ENCODE measurements around the gene ETNPPL.

The ETNPPL gene

DNA sequence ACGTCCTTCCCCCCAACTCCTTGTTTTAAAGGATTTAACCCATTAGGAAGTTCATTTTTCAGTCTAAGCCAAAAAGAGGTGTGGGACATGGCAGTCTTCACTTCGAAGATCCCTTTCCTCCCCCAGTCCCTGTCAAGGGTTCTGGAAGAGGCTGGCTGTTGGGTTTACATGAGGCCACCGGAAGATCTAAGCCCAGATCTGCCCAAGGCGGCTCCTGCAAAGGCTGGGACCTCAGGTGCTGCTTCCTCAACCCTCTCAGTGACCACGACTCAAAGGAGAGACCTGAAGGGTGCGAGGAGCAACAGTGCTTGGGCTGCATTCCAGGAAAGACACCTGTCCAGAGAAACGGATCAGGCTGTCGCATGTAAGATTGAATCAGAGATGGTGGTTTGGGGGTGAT lies 23.5 kb upstream of the ETNPPL start:
- TF ChIP-seq CTCF (IDR thresholded peaks at IDR 0.05; ENCODE audit: low read depth, low read length) = no peak
- H3K9me3 ChIP-seq = no peaks in the 10 kb centered on the region
- DNase-seq = no peak
- H3K27me3 ChIP-seq = no peaks in the 10 kb centered on the region
- no peaks in the 10 kb centered on the region for H3K36me3 ChIP-seq
- no peak overlapping the region for H3K4me3 ChIP-seq (ENCODE audit: low read depth, low read length)
- no peaks in the 10 kb centered on the region for H3K4me1 ChIP-seq

DNA sequence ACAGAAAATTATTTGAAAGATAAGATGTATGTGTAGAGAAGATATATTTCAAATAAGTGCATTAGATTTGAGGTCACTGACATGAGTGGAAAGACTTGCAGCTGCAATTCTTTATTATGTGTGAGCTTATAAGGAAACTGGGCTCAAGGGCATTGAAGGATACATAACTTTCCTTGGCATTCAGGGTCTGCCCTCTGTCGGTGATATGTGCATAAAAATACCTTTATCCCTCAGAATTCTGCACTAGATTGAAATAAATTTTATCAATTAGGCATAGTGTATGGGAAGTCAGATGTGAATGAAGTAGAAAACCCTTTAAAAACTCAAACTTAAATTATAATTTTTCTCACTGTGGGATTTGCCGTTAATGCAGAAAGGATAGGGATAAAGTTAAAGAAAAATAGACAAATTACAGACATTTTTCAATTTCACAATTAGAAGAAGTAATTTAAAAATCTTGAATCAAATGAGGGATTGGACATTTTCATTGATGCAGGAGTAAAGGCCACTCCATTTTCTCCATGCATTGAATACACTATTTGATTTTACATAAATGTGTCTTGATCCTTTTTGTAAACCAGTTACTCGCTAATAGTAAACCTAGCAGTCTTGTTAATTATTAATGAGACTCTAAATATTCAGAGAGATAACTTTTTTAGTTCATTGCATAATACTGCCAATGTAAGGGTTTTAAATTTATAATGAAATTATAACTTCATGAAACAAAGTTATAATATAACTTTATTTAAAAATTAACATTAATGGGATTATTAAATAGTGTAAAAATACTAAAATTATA lies 21.0 kb upstream of the ETNPPL start:
- no peaks in the 10 kb centered on the region for H3K36me3 ChIP-seq

DNA sequence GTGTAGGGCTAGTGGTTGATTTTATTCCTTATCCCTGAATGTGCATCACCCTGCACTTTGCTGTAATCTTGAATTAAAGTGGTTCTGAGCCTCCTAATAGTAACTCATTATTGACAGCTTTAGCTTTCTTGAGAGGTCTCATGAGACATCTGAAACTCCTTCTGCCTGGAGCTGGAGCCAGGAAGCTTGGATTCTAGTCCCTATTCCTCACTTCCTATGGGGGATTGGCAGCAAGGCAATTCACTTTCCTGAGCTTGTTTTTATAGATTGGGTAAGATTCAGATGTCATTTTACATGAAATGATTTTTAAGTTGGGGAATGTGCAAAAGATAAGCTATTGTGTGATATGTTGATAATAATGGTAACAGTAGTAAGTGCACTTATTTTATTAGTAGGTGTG lies 17.1 kb upstream of the ETNPPL start:
- H3K4me1 ChIP-seq = no peaks in the 10 kb centered on the region
- no peaks in the 10 kb centered on the region for H3K9me3 ChIP-seq
- no peak for TF ChIP-seq CTCF (IDR thresholded peaks at IDR 0.05; ENCODE audit: low read depth, low read length)
- H3K36me3 ChIP-seq = no peaks in the 10 kb centered on the region
- DNase-seq = no peak
- peaks cover 3% of the 10 kb centered on the region; the same call in 1 of the 2 replicates for H3K27me3 ChIP-seq
- no peak overlapping the region for H3K4me3 ChIP-seq (ENCODE audit: low read depth, low read length)

More for the DNA sequence above, 21.0 kb upstream of the ETNPPL start:
- H3K4me1 ChIP-seq = no peaks in the 10 kb centered on the region
- peaks cover 3% of the 10 kb centered on the region; the same call in 1 of the 2 replicates for H3K27me3 ChIP-seq
- no peak overlapping the region for H3K4me3 ChIP-seq (ENCODE audit: low read depth, low read length)
- H3K9me3 ChIP-seq = no peaks in the 10 kb centered on the region
- TF ChIP-seq CTCF (IDR thresholded peaks at IDR 0.05; ENCODE audit: low read depth, low read length) = peak; percentile 39
- no peak for DNase-seq

GRCh38 chr4:108777388-108777787 lies 14.5 kb upstream of the ETNPPL start:
- Histone ChIP-seq H3K27me3 (peaks cover 3% of the 10 kb centered on the region; the same call in 1 of the 2 replicates), H3K36me3 (no peaks in the 10 kb centered on the region), H3K4me3 (ENCODE audit: low read depth, low read length) (no peak overlapping the region), H3K9me3 (no peaks in the 10 kb centered on the region), H3K4me1 (no peaks in the 10 kb centered on the region)
- DNase-seq = no peak
- TF ChIP-seq CTCF (IDR thresholded peaks at IDR 0.05; ENCODE audit: low read depth, low read length) = no peak

DNA sequence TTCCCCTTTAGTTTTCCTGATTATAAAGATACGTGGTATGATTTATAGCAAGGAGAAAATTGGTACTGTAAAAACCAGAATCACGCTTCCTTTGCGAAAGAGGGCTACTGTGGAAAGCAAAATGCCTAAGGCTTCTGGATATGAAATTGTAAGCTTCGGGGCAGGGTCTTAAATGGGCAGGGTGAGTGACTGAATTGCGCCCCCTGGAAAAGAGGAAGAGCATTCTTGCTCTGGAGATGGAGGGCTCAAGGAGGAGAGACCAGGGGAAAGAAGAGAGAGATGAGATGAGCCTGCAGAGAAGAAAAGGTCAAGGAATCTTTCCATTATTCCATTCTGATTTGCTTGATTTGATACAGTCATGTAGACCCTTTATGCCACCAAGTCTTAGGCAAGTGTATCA lies 13.1 kb upstream of the ETNPPL start:
- no peaks in the 10 kb centered on the region for H3K9me3 ChIP-seq
- no peak overlapping the region for H3K4me3 ChIP-seq (ENCODE audit: low read depth, low read length)
- H3K4me1 ChIP-seq = no peaks in the 10 kb centered on the region
- no peak for DNase-seq
- no peak for TF ChIP-seq CTCF (IDR thresholded peaks at IDR 0.05; ENCODE audit: low read depth, low read length)
- peaks cover 3% of the 10 kb centered on the region; the same call in 1 of the 2 replicates for H3K27me3 ChIP-seq
- no peaks in the 10 kb centered on the region for H3K36me3 ChIP-seq

GRCh38 chr4:108774809-108775530 lies 12.1 kb upstream of the ETNPPL start:
- Histone ChIP-seq H3K27me3 (peaks cover 3% of the 10 kb centered on the region; the same call in 1 of the 2 replicates), H3K36me3 (no peaks in the 10 kb centered on the region), H3K4me3 (ENCODE audit: low read depth, low read length) (no peak overlapping the region), H3K4me1 (no peaks in the 10 kb centered on the region), H3K9me3 (no peaks in the 10 kb centered on the region)
- no peak for DNase-seq
- no peak for TF ChIP-seq CTCF (IDR thresholded peaks at IDR 0.05; ENCODE audit: low read depth, low read length)
